B cell (primary cell): ENCODE data around the gene ETFB. TPM values are rescaled to one million over a fixed set of nuclear protein-coding genes. Genes with fewer than 3 reads are reported as not detected.

ENCODE experiments used
- ATAC-seq: fragments of 200-7000 bp; cut with Tn5 transposase; one replicate; pipeline ENCODE4 v1.10.0; 2021; ENCODE audit warnings: low read depth, mild to moderate bottlenecking, moderate number of reproducible peaks, moderate library complexity
- CTCF ChIA-PET: fragments of 350-600 bp; sonication (Branson Sonifier 250); formaldehyde crosslinking; loops from one replicate; lab custom pipeline; 2021; ENCODE audit warnings: antibody characterized with exemption, inconsistent platforms; lab: Charles Lee
- POLR2A ChIA-PET: fragments of 350-600 bp; sonication (Branson Sonifier 250); formaldehyde crosslinking; loops from one replicate; lab custom pipeline; 2021; ENCODE audit warnings: antibody characterized with exemption; lab: Charles Lee
- DNase-seq: peaks from one replicate; pipeline ENCODE4 v3.0.0; 2013
- H2AFZ ChIP-seq: 2 replicates; pipeline ENCODE4 v1.6.1; 2012; ENCODE audit warnings: mild to moderate bottlenecking, low read depth, low read length; ENCODE audit not compliant: insufficient read depth, poor library complexity, severe bottlenecking
- H3K27ac ChIP-seq, 2 donors: 1 replicate in 1 of 2; 2 replicates in 1 of 2; pipeline ENCODE4 v1.5.1; 2012 to 2013; ENCODE audit warnings: low read length in 2 of 2, mild to moderate bottlenecking in 2 of 2, moderate library complexity in 1 of 2
- H3K27me3 ChIP-seq, 4 experiments: fragments of 200-600 bp in 1 of 4; sonication (generic) in 1 of 4; replicated peaks in 1 of 4; 1 replicate in 2 of 4; 2 replicates in 2 of 4; pipeline versions ENCODE4 v1.6.1 to v1.7.0; 2013 to 2016; ENCODE audit warnings: low read length in 3 of 4, mild to moderate bottlenecking in 2 of 4, mixed read lengths in 1 of 4, moderate library complexity in 1 of 4; ENCODE audit not compliant: insufficient read depth in 4 of 4, control insufficient read depth in 3 of 4; ENCODE audit errors: control extremely low read depth in 1 of 4
- H3K36me3 ChIP-seq, 2 experiments: replicated peaks in 1 of 2; 1 replicate in 1 of 2; 2 replicates in 1 of 2; pipeline versions ENCODE4 v1.6.1 to v1.7.1; 2013; ENCODE audit warnings: low read length in 1 of 2; ENCODE audit not compliant: insufficient read depth in 2 of 2, control insufficient read depth in 1 of 2; ENCODE audit errors: control extremely low read depth in 1 of 2, extremely low read depth in 1 of 2
- H3K4me1 ChIP-seq, 2 donors: fragments of 200-600 bp in 1 of 2; sonication (generic) in 1 of 2; 1 replicate in 1 of 2; 2 replicates in 1 of 2; pipeline versions ENCODE4 v1.5.1 to v1.6.1; 2013 to 2017; ENCODE audit warnings: low read length in 2 of 2; ENCODE audit not compliant: control insufficient read depth in 2 of 2, insufficient read depth in 2 of 2
- H3K4me2 ChIP-seq: replicated peaks from 2 replicates; pipeline ENCODE3; 2012; ENCODE audit warnings: mild to moderate bottlenecking, low read depth, low read length; ENCODE audit not compliant: poor library complexity, severe bottlenecking
- H3K4me3 ChIP-seq, 5 experiments: fragments of 200-600 bp in 1 of 5; sonication (generic) in 1 of 5; 1 replicate in 3 of 5; 2 replicates in 2 of 5; pipeline versions ENCODE4 v1.5.1 to v1.7.0; 2011 to 2016; ENCODE audit warnings: low read length in 4 of 5, mild to moderate bottlenecking in 4 of 5, low read depth in 2 of 5, control low read depth in 1 of 5, moderate library complexity in 1 of 5; ENCODE audit not compliant: insufficient read depth in 1 of 5; ENCODE audit errors: control extremely low read depth in 1 of 5, extremely low read depth in 1 of 5
- H3K79me2 ChIP-seq: fragments of 200-600 bp; sonication (generic); one replicate; pipeline ENCODE4 v1.6.0; 2016; ENCODE audit warnings: low read length; ENCODE audit not compliant: control insufficient read depth, insufficient read depth
- H3K9ac ChIP-seq: fragments of 200-600 bp; sonication (generic); 2 replicates; pipeline ENCODE4 v1.6.1; 2017; ENCODE audit warnings: mild to moderate bottlenecking, low read length, moderate library complexity
- H3K9me3 ChIP-seq, 3 donors: one replicate each; pipeline versions ENCODE4 v1.6.1 to v1.7.1; 2013; ENCODE audit warnings: low read length in 2 of 3; ENCODE audit not compliant: control insufficient read depth in 2 of 3, insufficient read depth in 1 of 3; ENCODE audit errors: control extremely low read depth in 1 of 3
- H4K20me1 ChIP-seq: 2 replicates; pipeline ENCODE4 v1.6.0; 2012; ENCODE audit warnings: mild to moderate bottlenecking, low read length; ENCODE audit not compliant: insufficient read depth, control insufficient read depth, poor library complexity, severe bottlenecking
- H3K27ac Mint-ChIP-seq: one replicate; pipeline ENCODE4 v1.8.0; 2021; ENCODE audit warnings: mixed read lengths
- H3K27me3 Mint-ChIP-seq: one replicate; pipeline ENCODE4 v1.8.0; 2021; ENCODE audit warnings: mixed read lengths
- H3K4me1 Mint-ChIP-seq: one replicate; pipeline ENCODE4 v1.8.0; 2021; ENCODE audit warnings: mixed read lengths
- H3K4me3 Mint-ChIP-seq: one replicate; pipeline ENCODE4 v1.8.0; 2021; ENCODE audit warnings: mixed read lengths
- H3K9me3 Mint-ChIP-seq: one replicate; pipeline ENCODE4 v1.8.0; 2022; ENCODE audit warnings: mixed read lengths; ENCODE audit not compliant: insufficient read depth
- EZH2 ChIP-seq: IDR thresholded peaks from 2 replicates; pipeline ENCODE4 v1.6.1; 2012; ENCODE audit warnings: borderline replicate concordance, low read depth, mild to moderate bottlenecking, moderate library complexity, low read length; ENCODE audit not compliant: insufficient read depth, poor library complexity, severe bottlenecking
- WGBS: methylation state at CpG from one replicate; pipeline ENCODE4 v1.1.5; 2013; ENCODE audit warnings: missing lambda C conversion rate; ENCODE audit not compliant: insufficient coverage; 5-methylcytosine and 5-hydroxymethylcytosine counted together
- intact Hi-C: fragments of 100-400 bp; cut with micrococcal nuclease; formaldehyde crosslinking; loops from one replicate; pipeline ENCODE4 v1.10.0; 2022
- polyA plus RNA-seq: library from polyadenylated mRNA; depleted of rRNA; stranded (reverse); fragments of >200 nt; gene quantifications from 2 replicates; pipeline ENCODE4 v1.2.3, GENCODE V29; 2012
- total RNA-seq, 2 donors: library from RNA; stranded (reverse); fragments of 120-200 nt in 1 of 2; gene quantifications; 1 replicate in 1 of 2; 2 replicates in 1 of 2; pipeline versions ENCODE4 v1.2.3 to v1.2.4, GENCODE V29; 2013 to 2022
- TF ChIP-seq, protein P1 (sequence below): fragments of 200-600 bp; IDR thresholded peaks from one replicate; pipeline ENCODE4 v1.8.0; 2022; ENCODE audit warnings: antibody characterized with exemption, mild to moderate bottlenecking

Gene ETFB
- total and polyA plus RNA-seq, 2 donors (not counting 1 experiment from before 2014, with no cell fraction given), result 33.3 to 76.5 TPM

DNA sequence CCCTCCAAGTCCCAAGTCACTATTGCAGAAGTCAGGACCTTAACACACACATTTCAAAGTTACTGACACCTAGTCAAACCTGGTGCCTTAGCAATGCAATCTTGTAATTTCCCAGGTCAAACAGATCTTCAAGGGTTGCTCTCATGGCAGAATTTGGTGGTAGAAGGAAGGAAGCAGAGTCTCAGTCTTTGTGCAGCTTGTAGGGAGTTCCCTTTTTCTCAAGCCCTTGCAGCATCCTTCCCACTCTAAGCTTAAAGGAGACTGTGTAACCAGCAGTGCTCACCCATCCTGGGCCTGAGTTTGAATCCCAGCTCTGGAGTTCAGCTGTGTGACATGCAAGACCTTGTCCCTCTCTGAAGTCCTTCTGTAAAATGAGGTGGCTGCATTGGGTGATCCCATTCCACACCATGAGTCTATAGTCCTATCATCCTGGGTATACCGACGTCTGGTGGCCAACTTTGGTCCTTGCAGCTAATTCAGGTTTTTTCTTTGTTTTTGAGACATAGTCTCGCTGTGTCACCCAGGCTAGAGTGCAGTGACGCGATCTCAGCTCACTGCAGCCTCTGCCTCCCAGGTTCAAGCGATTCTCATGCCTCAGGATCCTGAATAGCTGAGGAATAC, 41.4 kb upstream of the ETFB start:
- ChIA-PET CTCF (interaction anchor here (0.7 to 3.4 kb wide), 15 partner anchors 10 to 252 kb away, joined by 3 to 38 read pairs (median 6); partner anchors contain the start of genes SIGLEC10 and VSIG10L), POLR2A (interaction anchor here (2.1 kb wide), 1 partner anchor 10 kb away, joined by 14 read pairs; the partner anchor contains the start of gene SIGLEC10)
- Histone ChIP-seq H3K27ac (peak overlapping the region in 1 of 2 donors; percentile 48), H3K36me3 (peaks cover 2 to 8% of the 10 kb centered on the region in 2 experiments), H3K9ac (no peak overlapping the region), H3K4me3 (no peak overlapping the region), H4K20me1 (no peaks in the 10 kb centered on the region), H2AFZ (peak overlapping the region; percentile 3), H3K9me3 (peaks cover 0 to 4% (median 3%) of the 10 kb centered on the region in 3 donors), H3K4me2 (peak overlapping the region; percentile 24), H3K4me1 (peaks cover 22 to 30% of the 10 kb centered on the region in 2 donors), H3K79me2 (no peaks in the 10 kb centered on the region), H3K27me3 (no peaks in the 10 kb centered on the region)
- intact Hi-C loops, result loop anchor here (2.0 kb wide), 1 partner anchor 69 kb away; no protein-coding TSS in a partner anchor
- DNase-seq (peak; percentile 60), ATAC-seq (peak; percentile 76)
- 66% methylated on average over 6 of the region's 6 CpGs for WGBS
- Mint-ChIP-seq H3K4me1 (peaks cover 20% of the 10 kb centered on the region), H3K9me3 (no peaks in the 10 kb centered on the region), H3K4me3 (no peak overlapping the region), H3K27ac (no peak overlapping the region), H3K27me3 (no peaks in the 10 kb centered on the region)
- TF ChIP-seq EZH2, result no peak
- TF ChIP-seq, protein P1, sequence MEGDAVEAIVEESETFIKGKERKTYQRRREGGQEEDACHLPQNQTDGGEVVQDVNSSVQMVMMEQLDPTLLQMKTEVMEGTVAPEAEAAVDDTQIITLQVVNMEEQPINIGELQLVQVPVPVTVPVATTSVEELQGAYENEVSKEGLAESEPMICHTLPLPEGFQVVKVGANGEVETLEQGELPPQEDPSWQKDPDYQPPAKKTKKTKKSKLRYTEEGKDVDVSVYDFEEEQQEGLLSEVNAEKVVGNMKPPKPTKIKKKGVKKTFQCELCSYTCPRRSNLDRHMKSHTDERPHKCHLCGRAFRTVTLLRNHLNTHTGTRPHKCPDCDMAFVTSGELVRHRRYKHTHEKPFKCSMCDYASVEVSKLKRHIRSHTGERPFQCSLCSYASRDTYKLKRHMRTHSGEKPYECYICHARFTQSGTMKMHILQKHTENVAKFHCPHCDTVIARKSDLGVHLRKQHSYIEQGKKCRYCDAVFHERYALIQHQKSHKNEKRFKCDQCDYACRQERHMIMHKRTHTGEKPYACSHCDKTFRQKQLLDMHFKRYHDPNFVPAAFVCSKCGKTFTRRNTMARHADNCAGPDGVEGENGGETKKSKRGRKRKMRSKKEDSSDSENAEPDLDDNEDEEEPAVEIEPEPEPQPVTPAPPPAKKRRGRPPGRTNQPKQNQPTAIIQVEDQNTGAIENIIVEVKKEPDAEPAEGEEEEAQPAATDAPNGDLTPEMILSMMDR, result peak; percentile 63

DNA sequence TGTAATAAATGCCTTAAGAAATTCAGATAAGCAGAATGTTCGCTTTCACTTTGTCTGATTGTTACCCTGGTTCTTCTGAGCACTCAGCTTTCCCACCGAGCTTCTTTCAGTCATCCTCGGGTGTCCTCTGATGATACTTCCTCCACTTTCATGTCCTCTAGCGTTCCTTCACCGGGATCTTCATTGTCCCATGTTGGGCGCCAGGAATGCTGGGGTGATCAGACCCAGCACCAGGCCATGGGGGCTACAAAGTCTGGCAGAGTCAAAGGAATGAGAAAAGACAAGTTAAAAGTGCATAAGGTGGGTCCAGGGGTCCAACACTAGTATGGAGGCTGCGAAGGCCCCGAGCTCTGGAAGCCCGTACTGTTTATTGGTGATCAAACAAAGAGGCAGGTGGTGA, 35.9 kb upstream of the ETFB start:
- no peak overlapping the region for H3K27ac ChIP-seq
- no peaks in the 10 kb centered on the region for H3K4me1 Mint-ChIP-seq
- DNase-seq (no peak), ATAC-seq (no peak)
- ChIA-PET CTCF (interaction anchor here (1.4 to 9.2 kb wide), 3 partner anchors 15 to 37 kb away, joined by 3 to 98 read pairs (median 46); partner anchors contain the start of gene SIGLEC10), POLR2A (interaction anchor here (0.6 kb wide), 1 partner anchor 20 kb away, joined by 7 read pairs; no protein-coding TSS in a partner anchor)
- H3K9me3 Mint-ChIP-seq, result no peaks in the 10 kb centered on the region
- H3K79me2 ChIP-seq, result no peaks in the 10 kb centered on the region
- no peak for TF ChIP-seq EZH2
- TF ChIP-seq, protein P1, result no peak
- no peak overlapping the region for H3K9ac ChIP-seq
- peaks cover 2 to 15% (median 14%) of the 10 kb centered on the region in 3 donors for H3K9me3 ChIP-seq
- no peak overlapping the region for H3K4me3 ChIP-seq
- no peak overlapping the region for H2AFZ ChIP-seq
- no peaks in the 10 kb centered on the region for H3K27me3 ChIP-seq
- no peak overlapping the region for H3K4me2 ChIP-seq
- H3K4me1 ChIP-seq, result peaks cover 0 to under 1% of the 10 kb centered on the region in 2 donors
- no peaks in the 10 kb centered on the region for H4K20me1 ChIP-seq
- no peaks in the 10 kb centered on the region for H3K27me3 Mint-ChIP-seq
- no peak overlapping the region for H3K4me3 Mint-ChIP-seq
- intact Hi-C loops, result no loop called here
- no peaks in the 10 kb centered on the region for H3K36me3 ChIP-seq
- H3K27ac Mint-ChIP-seq, result no peak overlapping the region
- 100% methylated on average over 9 of the region's 9 CpGs for WGBS
